ENCODE results near the gene B3GNT7.

DNA sequence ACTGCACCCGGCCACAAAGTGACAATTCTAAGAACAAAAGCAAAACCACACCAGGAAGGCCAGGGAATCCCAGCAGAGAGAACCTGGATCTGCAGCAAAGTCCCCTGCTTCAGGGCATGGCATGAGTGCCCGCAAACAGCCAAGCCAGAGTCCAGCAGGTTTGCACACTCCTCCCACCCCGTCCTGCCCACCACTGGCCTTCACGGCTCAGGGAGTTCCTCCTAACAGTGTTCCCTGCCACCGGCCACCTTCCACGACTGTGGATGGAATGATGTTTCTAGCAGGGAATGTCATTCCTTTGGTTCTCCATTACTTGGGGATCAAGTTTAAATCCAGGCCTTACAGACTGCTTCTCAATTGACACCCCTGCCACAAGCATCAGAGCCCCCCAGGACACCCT, 42.0 kb upstream of the B3GNT7 start:
- no peak for TF ChIP-seq YY1 (IDR thresholded peaks at IDR 0.05; ENCODE audit: low read depth)
- TF ChIP-seq EGR1 (IDR thresholded peaks at IDR 0.05) = no peak
- TF ChIP-seq RAD21 (IDR thresholded peaks at IDR 0.05; ENCODE audit: low read depth) = no peak
- TF ChIP-seq EP300 (IDR thresholded peaks at IDR 0.05; ENCODE audit: borderline replicate concordance) = no peak
- TF ChIP-seq CREB1 (IDR thresholded peaks at IDR 0.05; ENCODE audit: low read depth) = no peak
- no peak for TF ChIP-seq TAF1 (IDR thresholded peaks at IDR 0.05; ENCODE audit: low read depth)
